ENCODE data around the gene RRP9.
"Not testable (repeated sequence)": the region's sequence is repeated elsewhere in the genome, so short reads cannot be mapped to it uniquely, and the experiment has no call there.

Gene RRP9

GRCh38 chr3:51941798-51942602 is at the start of gene RRP9, which contains the start of gene PARP3:
Gene RRP9 (minus strand): TSS chr3:51941904. CDS start chr3:51941867, 37 bp downstream.
Gene PARP3 (plus strand): TSS chr3:51942363. CDS start chr3:51943356, 993 bp downstream.
- DNase-seq: peak; percentile 100

- not testable (repeated sequence) for DNase-seq
These were observed 48.8 kb upstream of the RRP9 start for GRCh38 chr3:51990501-51990971.

GRCh38 chr3:51988286-51989146 is 46.8 kb upstream of the RRP9 start:
- DNase-seq: no peak

- no peak for DNase-seq
These were observed 45.9 kb upstream of the RRP9 start for GRCh38 chr3:51987568-51987967.

- DNase-seq: no peak
These were observed 44.6 kb upstream of the RRP9 start for GRCh38 chr3:51986010-51986947.

GRCh38 chr3:51985063-51985462 is 43.4 kb upstream of the RRP9 start:
- no peak for DNase-seq

GRCh38 chr3:51984269-51984647 is 42.6 kb upstream of the RRP9 start:
- DNase-seq: no peak

GRCh38 chr3:51983578-51984268 is 42.0 kb upstream of the RRP9 start:
- DNase-seq: no peak

GRCh38 chr3:51982838-51983577 is 41.3 kb upstream of the RRP9 start, which contains the start of gene ACY1:
Gene ACY1 (plus strand): TSS chr3:51983535. CDS start chr3:51984065, 530 bp downstream.
- peak; percentile 91 for DNase-seq

- no peak for DNase-seq
These were observed 40.7 kb upstream of the RRP9 start for GRCh38 chr3:51982352-51982837.

- no peak for DNase-seq
These were observed 38.5 kb upstream of the RRP9 start for GRCh38 chr3:51980253-51980652.

GRCh38 chr3:51978143-51978502 is 36.4 kb upstream of the RRP9 start:
- DNase-seq: no peak

- DNase-seq: no peak
These were observed 35.9 kb upstream of the RRP9 start for GRCh38 chr3:51977446-51978142.

GRCh38 chr3:51975852-51976549 is 34.3 kb upstream of the RRP9 start:
- DNase-seq: peak; percentile 58

GRCh38 chr3:51974963-51975851 is 33.5 kb upstream of the RRP9 start, which contains the start of gene ABHD14A:
Gene ABHD14A (plus strand): TSS chr3:51975064. CDS start chr3:51975136, 72 bp downstream.
- DNase-seq: peak; percentile 68

- no peak for DNase-seq
These were observed 32.7 kb upstream of the RRP9 start for GRCh38 chr3:51974277-51974962.

GRCh38 chr3:51971350-51971749 is 29.6 kb upstream of the RRP9 start:
- no peak for DNase-seq

Measured in inflammatory macrophage treated with lipopolysaccharide for 4 hours (primary cell).